ENCODE data around the gene ATAD2B.
"Not testable (repeated sequence)": the region's sequence is repeated elsewhere in the genome, so short reads cannot be mapped to it uniquely, and the experiment has no call there.

Gene ATAD2B

GRCh38 chr2:23926750-23927571 lies at the start of gene ATAD2B:
ATAD2B (minus strand) TSS chr2:23927123; CDS start chr2:23926770, 353 bp downstream.
- peak; percentile 80 for DNase-seq

- no peak for DNase-seq
These were observed 40.9 kb upstream of the ATAD2B start for GRCh38 chr2:23967846-23968245.

- no peak for DNase-seq
These were observed 27.5 kb upstream of the ATAD2B start for GRCh38 chr2:23954325-23955014.

GRCh38 chr2:23953625-23954024 lies 26.7 kb upstream of the ATAD2B start:
- no peak for DNase-seq

- not testable (repeated sequence) for DNase-seq
These were observed 25.6 kb upstream of the ATAD2B start for GRCh38 chr2:23952558-23952957.

- DNase-seq: no peak
These were observed 20.4 kb upstream of the ATAD2B start for GRCh38 chr2:23947350-23947749.

- no peak for DNase-seq
These were observed 18.1 kb upstream of the ATAD2B start for GRCh38 chr2:23944976-23945375.

- no peak for DNase-seq
These were observed 17.6 kb upstream of the ATAD2B start for GRCh38 chr2:23944527-23944926.

- DNase-seq: no peak
These were observed 16.7 kb upstream of the ATAD2B start for GRCh38 chr2:23943666-23944065.

- DNase-seq: no peak
These were observed 14.7 kb upstream of the ATAD2B start for GRCh38 chr2:23941644-23942043.

- DNase-seq: no peak
These were observed 14.0 kb upstream of the ATAD2B start for GRCh38 chr2:23940718-23941620.

GRCh38 chr2:23939987-23940717 lies 13.2 kb upstream of the ATAD2B start, which contains the start of gene UBXN2A:
UBXN2A (plus strand) TSS chr2:23940463; CDS start chr2:23958315, 17,852 bp downstream.
- DNase-seq: peak; percentile 57

GRCh38 chr2:23934259-23934658 lies 7.3 kb upstream of the ATAD2B start:
- no peak for DNase-seq

GRCh38 chr2:23926290-23926749 lies 603 bp downstream of the ATAD2B start:
- DNase-seq: no peak

- DNase-seq: peak; percentile 27
These were observed 1.1 kb downstream of the ATAD2B start for GRCh38 chr2:23925702-23926289.

- no peak for DNase-seq
These were observed 2.1 kb downstream of the ATAD2B start for GRCh38 chr2:23924589-23925359.

GRCh38 chr2:23918837-23919489 lies 8.0 kb downstream of the ATAD2B start:
- no peak for DNase-seq

GRCh38 chr2:23916727-23917405 lies 10.1 kb downstream of the ATAD2B start:
- no peak for DNase-seq

- no peak for DNase-seq
These were observed 11.6 kb downstream of the ATAD2B start for GRCh38 chr2:23915327-23915726.

GRCh38 chr2:23912054-23912453 lies 14.9 kb downstream of the ATAD2B start:
- DNase-seq: no peak

Measured in NCI-H446 treated with DMSO at 0.1 percent for 48 hours (cell line).